Measurements from ENCODE around the gene GINS3. TPM values are rescaled to one million over a fixed set of nuclear protein-coding genes. Genes with fewer than 3 reads are reported as not detected.

The GINS3 gene
- total RNA-seq, 1 donor from 2014 or later: 1.1 TPM

- FAIRE-seq: no peak
- Histone ChIP-seq H3K36me3 (ENCODE audit: control insufficient read depth, insufficient read depth, low read length) (no peaks in the 10 kb centered on the region), H3K4me3 (ENCODE audit: low read depth, low read length) (no peak overlapping the region), H3K27me3 (ENCODE audit: control insufficient read depth, insufficient read depth, low read length) (no peaks in the 10 kb centered on the region)
- TF ChIP-seq CTCF (IDR thresholded peaks at IDR 0.05; ENCODE audit: insufficient read depth, low read length, severe bottlenecking): no peak
- peak; percentile 98 for DNase-seq (ENCODE audit: low read depth)
These were observed 25.8 kb upstream of the GINS3 start for GRCh38 chr16:58366247-58367031.

DNA sequence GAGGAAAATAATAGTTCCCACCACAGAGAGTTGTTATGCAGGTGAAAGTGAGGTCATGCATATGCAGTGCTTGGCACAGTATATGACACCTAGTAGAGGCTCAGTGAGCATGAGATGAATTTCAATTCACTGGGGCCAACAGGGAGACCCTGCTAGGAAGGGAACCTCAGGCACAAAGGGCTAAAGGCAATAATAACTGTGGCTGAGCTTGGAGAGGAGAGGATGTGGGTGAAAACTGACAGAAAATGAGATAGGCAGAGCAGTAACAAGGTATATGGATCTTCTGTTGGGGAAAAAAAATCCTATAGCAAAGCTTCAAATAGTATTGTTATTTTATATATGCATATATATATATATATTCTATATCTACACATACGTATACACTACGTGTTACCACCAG is 25.0 kb upstream of the GINS3 start:
- no peak for FAIRE-seq
- Histone ChIP-seq H3K4me3 (ENCODE audit: low read depth, low read length) (no peak overlapping the region), H3K27me3 (ENCODE audit: control insufficient read depth, insufficient read depth, low read length) (no peaks in the 10 kb centered on the region), H3K36me3 (ENCODE audit: control insufficient read depth, insufficient read depth, low read length) (no peaks in the 10 kb centered on the region)
- no peak for DNase-seq (ENCODE audit: low read depth)
- TF ChIP-seq CTCF (IDR thresholded peaks at IDR 0.05; ENCODE audit: insufficient read depth, low read length, severe bottlenecking): no peak

- DNase-seq (ENCODE audit: low read depth) (no peak), FAIRE-seq (no peak)
- Histone ChIP-seq H3K27me3 (ENCODE audit: control insufficient read depth, insufficient read depth, low read length) (no peaks in the 10 kb centered on the region), H3K36me3 (ENCODE audit: control insufficient read depth, insufficient read depth, low read length) (no peaks in the 10 kb centered on the region), H3K4me3 (ENCODE audit: low read depth, low read length) (no peak overlapping the region)
- no peak for TF ChIP-seq CTCF (IDR thresholded peaks at IDR 0.05; ENCODE audit: insufficient read depth, low read length, severe bottlenecking)
These were observed 20.4 kb upstream of the GINS3 start for GRCh38 chr16:58371841-58372240.

- Histone ChIP-seq H3K36me3 (ENCODE audit: control insufficient read depth, insufficient read depth, low read length) (no peaks in the 10 kb centered on the region), H3K4me3 (ENCODE audit: low read depth, low read length) (no peak overlapping the region), H3K27me3 (ENCODE audit: control insufficient read depth, insufficient read depth, low read length) (no peaks in the 10 kb centered on the region)
- TF ChIP-seq CTCF (IDR thresholded peaks at IDR 0.05; ENCODE audit: insufficient read depth, low read length, severe bottlenecking): no peak
- FAIRE-seq (no peak), DNase-seq (ENCODE audit: low read depth) (peak; percentile 8)
These were observed 16.9 kb upstream of the GINS3 start for GRCh38 chr16:58375386-58375785.

DNA sequence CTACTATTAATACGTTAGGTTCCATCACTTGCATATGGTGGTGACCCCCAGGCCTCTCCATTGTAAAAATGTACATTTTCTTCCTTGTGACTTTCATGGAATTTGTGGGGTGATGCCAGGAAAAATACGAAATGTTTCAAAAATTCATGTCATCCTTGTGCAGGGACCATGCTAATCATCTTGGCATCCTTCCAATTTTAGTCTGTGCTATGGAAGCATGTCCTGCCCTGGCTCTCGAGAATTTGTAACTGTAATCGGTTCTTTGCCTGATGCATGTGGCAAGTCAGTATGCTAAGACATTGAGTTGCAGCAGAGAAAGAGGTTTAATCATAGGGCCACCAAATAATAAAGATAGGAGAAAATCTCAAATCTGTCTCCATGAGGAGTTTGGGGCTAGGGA is 14.3 kb upstream of the GINS3 start:
- TF ChIP-seq CTCF (IDR thresholded peaks at IDR 0.05; ENCODE audit: insufficient read depth, low read length, severe bottlenecking): no peak
- no peak overlapping the region for H3K4me3 ChIP-seq (ENCODE audit: low read depth, low read length)
- no peaks in the 10 kb centered on the region for H3K27me3 ChIP-seq (ENCODE audit: control insufficient read depth, insufficient read depth, low read length)
- DNase-seq (ENCODE audit: low read depth) (no peak), FAIRE-seq (no peak)
- no peaks in the 10 kb centered on the region for H3K36me3 ChIP-seq (ENCODE audit: control insufficient read depth, insufficient read depth, low read length)

DNA sequence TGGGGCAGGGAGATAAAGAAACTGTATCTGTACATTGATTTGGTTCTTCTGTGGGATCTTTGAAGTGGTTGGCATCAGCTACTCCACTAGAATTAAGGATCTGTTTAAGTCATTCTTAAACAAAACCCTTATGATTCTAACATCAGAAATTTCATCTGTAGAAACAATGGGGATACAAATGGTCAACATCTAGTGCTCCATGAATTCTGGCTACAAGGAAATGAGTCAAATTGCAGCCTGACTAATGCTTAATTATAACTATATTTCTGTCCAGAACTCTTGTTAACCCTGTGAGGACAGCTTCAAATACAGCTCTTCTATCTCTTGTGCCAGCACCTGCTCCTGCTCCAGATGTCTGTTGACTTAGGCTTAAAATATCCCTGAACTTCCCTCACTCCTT is 13.9 kb upstream of the GINS3 start:
- TF ChIP-seq CTCF (IDR thresholded peaks at IDR 0.05; ENCODE audit: insufficient read depth, low read length, severe bottlenecking): no peak
- no peak overlapping the region for H3K4me3 ChIP-seq (ENCODE audit: low read depth, low read length)
- H3K36me3 ChIP-seq (ENCODE audit: control insufficient read depth, insufficient read depth, low read length): no peaks in the 10 kb centered on the region
- FAIRE-seq (peak; percentile 32), DNase-seq (ENCODE audit: low read depth) (peak; percentile 32)
- no peaks in the 10 kb centered on the region for H3K27me3 ChIP-seq (ENCODE audit: control insufficient read depth, insufficient read depth, low read length)
